ENCODE data around the gene HSD17B8.

DNA sequence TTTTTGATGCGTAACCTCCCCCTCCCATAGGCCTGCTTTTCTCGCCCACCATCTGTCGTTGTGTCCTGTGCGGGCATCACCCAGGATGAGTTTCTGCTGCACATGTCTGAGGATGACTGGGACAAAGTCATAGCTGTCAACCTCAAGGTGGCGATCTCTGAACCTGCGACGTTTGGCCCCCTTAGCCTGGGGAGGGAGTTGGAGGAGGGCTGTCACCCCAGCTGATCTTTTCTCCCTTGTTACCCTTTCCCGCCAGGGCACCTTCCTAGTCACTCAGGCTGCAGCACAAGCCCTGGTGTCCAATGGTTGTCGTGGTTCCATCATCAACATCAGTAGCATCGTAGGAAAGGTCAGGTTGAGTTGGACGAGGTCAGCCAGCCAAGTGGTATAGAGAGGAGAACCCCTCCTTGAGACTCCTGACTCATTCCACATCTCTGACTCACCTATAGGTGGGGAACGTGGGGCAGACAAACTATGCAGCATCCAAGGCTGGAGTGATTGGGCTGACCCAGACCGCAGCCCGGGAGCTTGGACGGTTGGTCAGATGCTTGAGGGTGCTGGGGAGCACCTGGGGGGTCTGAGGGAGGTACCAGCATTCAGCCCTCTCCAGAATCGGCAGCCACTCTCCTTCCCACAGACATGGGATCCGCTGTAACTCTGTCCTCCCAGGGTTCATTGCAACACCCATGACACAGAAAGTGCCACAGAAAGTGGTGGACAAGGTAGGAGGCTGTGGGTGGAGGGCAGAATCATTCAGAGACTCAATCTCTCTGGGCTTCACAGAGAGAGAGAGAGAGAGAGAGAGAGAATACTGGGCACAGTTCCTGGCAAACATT is 954 bp downstream of the HSD17B8 start:
- TF ChIP-seq, protein P1, sequence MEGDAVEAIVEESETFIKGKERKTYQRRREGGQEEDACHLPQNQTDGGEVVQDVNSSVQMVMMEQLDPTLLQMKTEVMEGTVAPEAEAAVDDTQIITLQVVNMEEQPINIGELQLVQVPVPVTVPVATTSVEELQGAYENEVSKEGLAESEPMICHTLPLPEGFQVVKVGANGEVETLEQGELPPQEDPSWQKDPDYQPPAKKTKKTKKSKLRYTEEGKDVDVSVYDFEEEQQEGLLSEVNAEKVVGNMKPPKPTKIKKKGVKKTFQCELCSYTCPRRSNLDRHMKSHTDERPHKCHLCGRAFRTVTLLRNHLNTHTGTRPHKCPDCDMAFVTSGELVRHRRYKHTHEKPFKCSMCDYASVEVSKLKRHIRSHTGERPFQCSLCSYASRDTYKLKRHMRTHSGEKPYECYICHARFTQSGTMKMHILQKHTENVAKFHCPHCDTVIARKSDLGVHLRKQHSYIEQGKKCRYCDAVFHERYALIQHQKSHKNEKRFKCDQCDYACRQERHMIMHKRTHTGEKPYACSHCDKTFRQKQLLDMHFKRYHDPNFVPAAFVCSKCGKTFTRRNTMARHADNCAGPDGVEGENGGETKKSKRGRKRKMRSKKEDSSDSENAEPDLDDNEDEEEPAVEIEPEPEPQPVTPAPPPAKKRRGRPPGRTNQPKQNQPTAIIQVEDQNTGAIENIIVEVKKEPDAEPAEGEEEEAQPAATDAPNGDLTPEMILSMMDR (IDR thresholded peaks at IDR 0.05; ENCODE audit: insufficient read depth, low read length), result no peak
- TF ChIP-seq POLR2AphosphoS5 (IDR thresholded peaks at IDR 0.05; ENCODE audit: low read depth) (0 out of 2 replicates have a peak, but pooled peaks have one; percentile 37), SPI1 (IDR thresholded peaks at IDR 0.05; ENCODE audit: borderline replicate concordance, low read depth) (no peak)
